AG09319 (cell line): Measurements from ENCODE around the gene CNTN2.

ENCODE experiments used
- DNase-seq: peaks from one replicate; pipeline ENCODE4 v3.0.0-alpha.2; 2010; ENCODE audit warnings: low read depth; ENCODE audit errors: extremely low read depth
- CTCF ChIP-seq: IDR thresholded peaks from 2 replicates; pipeline ENCODE4 v1.5.1; 2011; ENCODE audit warnings: low read depth, mild to moderate bottlenecking, inconsistent platforms, low read length, moderate library complexity

CNTN2 gene

GRCh38 chr1:205003358-205004131 lies 39.5 kb upstream of the CNTN2 start:
- TF ChIP-seq CTCF = no peak
- DNase-seq = no peak

- no peak for DNase-seq
- TF ChIP-seq CTCF = no peak
These were observed 38.7 kb upstream of the CNTN2 start for GRCh38 chr1:205004351-205004750.

GRCh38 chr1:205008896-205009295 lies 34.1 kb upstream of the CNTN2 start:
- TF ChIP-seq CTCF = no peak
- no peak for DNase-seq

- no peak for DNase-seq
- no peak for TF ChIP-seq CTCF
These were observed 33.3 kb upstream of the CNTN2 start for GRCh38 chr1:205009670-205010069.

GRCh38 chr1:205012391-205013140 lies 30.4 kb upstream of the CNTN2 start:
- TF ChIP-seq CTCF = no peak
- DNase-seq = no peak

GRCh38 chr1:205013683-205014367 lies 29.2 kb upstream of the CNTN2 start:
- no peak for TF ChIP-seq CTCF
- DNase-seq = no peak

GRCh38 chr1:205014783-205015182 lies 28.2 kb upstream of the CNTN2 start:
- no peak for TF ChIP-seq CTCF
- no peak for DNase-seq
